HepG2 (cell line): ENCODE data around the gene TBX6.

Source experiments
- CTCF ChIP-seq: sonication (generic); formaldehyde crosslinking; IDR thresholded peaks from 2 replicates; pipeline ENCODE4 v1.5.0; 2020; ENCODE audit warnings: mild to moderate bottlenecking, missing genetic modification reagents, moderate library complexity
- EHMT2 ChIP-seq: fragments of 200-600 bp; sonication (generic); IDR thresholded peaks from 2 replicates; pipeline ENCODE4 v1.7.0; 2017; ENCODE audit warnings: antibody characterized with exemption, low read depth, low read length, borderline replicate concordance
- KDM4B ChIP-seq: sonication (generic); formaldehyde crosslinking; IDR thresholded peaks from 2 replicates; pipeline ENCODE4 v1.4.0; 2020; ENCODE audit warnings: missing genetic modification reagents
- MEIS1 ChIP-seq: sonication (generic); formaldehyde crosslinking; IDR thresholded peaks from 2 replicates; pipeline ENCODE4 v1.9.0; 2021; ENCODE audit warnings: mild to moderate bottlenecking, missing genetic modification reagents, moderate library complexity, borderline replicate concordance
- MXD4 ChIP-seq: IDR thresholded peaks from 2 replicates; pipeline ENCODE4 v1.6.1; 2016; ENCODE audit warnings: mild to moderate bottlenecking, missing biosample characterization, missing genetic modification reagents
- NFE2L1 ChIP-seq: sonication (generic); formaldehyde crosslinking; IDR thresholded peaks from 2 replicates; pipeline ENCODE4 v1.4.0; 2020; ENCODE audit warnings: missing genetic modification reagents, mild to moderate bottlenecking, borderline replicate concordance
- POLR2A ChIP-seq, 2 experiments: IDR thresholded peaks; 2 replicates each; pipeline ENCODE4 v1.6.1; 2011; ENCODE audit warnings: low read depth in 2 of 2, low read length in 2 of 2, mild to moderate bottlenecking in 1 of 2, moderate library complexity in 1 of 2; ENCODE audit not compliant: insufficient read depth in 1 of 2
- SIN3A ChIP-seq: IDR thresholded peaks from 2 replicates; pipeline ENCODE4 v1.6.1; 2011; ENCODE audit warnings: low read depth, mild to moderate bottlenecking, control low read depth, low read length, borderline replicate concordance
- ZBTB38 ChIP-seq: sonication (generic); formaldehyde crosslinking; IDR thresholded peaks from 2 replicates; pipeline ENCODE4 v1.5.1; 2020; ENCODE audit warnings: mild to moderate bottlenecking, missing genetic modification reagents

DNA sequence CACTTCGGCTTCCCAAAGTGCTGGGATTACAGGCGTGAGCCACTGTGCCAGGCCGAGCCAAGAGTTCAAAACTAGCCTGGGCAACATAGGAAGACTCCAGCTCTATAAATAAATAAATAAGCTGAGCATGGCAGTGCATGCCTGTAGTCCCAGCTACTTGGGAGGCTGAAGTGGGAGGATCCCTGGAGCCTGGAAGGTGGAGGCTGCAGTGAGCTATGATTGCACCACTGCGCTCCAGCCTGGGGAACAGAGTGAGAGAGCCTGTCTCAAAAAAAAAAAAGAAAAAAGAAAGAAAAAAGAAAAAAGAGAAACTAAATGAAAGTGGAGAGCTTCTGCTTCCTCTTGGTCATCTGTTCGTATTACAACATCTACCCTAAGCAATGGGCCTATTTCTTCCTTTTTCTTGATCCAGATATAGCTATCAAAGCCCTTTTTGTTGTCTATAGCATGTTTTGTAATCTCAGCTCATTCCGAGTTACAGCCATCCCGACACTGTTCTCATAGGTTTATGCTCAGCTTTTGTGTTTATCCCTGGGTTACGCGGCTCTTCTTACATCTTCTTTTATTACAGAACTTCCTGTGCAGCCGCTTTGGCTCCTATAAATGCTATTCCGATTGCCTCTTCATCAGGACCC is 45.4 kb upstream of the TBX6 start:
- TF ChIP-seq MEIS1 (CRISPR knock-in tag) = no peak
- TF ChIP-seq SIN3A = no peak
- TF ChIP-seq ZBTB38 (CRISPR knock-in tag) = no peak
- no peak for TF ChIP-seq KDM4B
- no peak for TF ChIP-seq MXD4 (CRISPR knock-in tag)
- TF ChIP-seq EHMT2 = no peak
- no peak for TF ChIP-seq NFE2L1
- TF ChIP-seq POLR2A (IDR thresholded peaks at IDR 0.05; ENCODE audit: insufficient read depth in 1 of 2, low read depth in 2 of 2, low read length in 2 of 2) = no peak
- no peak for TF ChIP-seq CTCF
